Lower leg skin (tissue), 3 donors: ENCODE measurements around the gene RAB3GAP2.
"Not testable (repeated sequence)": the region's sequence is repeated elsewhere in the genome, so short reads cannot be mapped to it uniquely, and the experiment has no call there.

Source experiments
- CTCF ChIP-seq, 3 donors: fragments of 450-650 bp; IDR thresholded peaks; one replicate each; pipeline ENCODE4 v1.5.1; 2016; ENCODE audit warnings: antibody characterized with exemption in 3 of 3, mild to moderate bottlenecking in 3 of 3, moderate library complexity in 2 of 3
- POLR2A ChIP-seq, 2 donors: fragments of 450-650 bp; IDR thresholded peaks; one replicate each; pipeline ENCODE4 v1.6.1; 2016 to 2017; ENCODE audit warnings: antibody characterized with exemption in 2 of 2, mild to moderate bottlenecking in 1 of 2, moderate library complexity in 1 of 2

- TF ChIP-seq CTCF, POLR2A (IDR thresholded peaks at IDR 0.05): not testable (repeated sequence)
Observed at GRCh38 chr1:220245900-220246299, 26.4 kb downstream of the RAB3GAP2 start.
